22Rv1 (cell line): ENCODE data around the gene TP53BP2.
"Not testable (repeated sequence)": the region's sequence is repeated elsewhere in the genome, so short reads cannot be mapped to it uniquely, and the experiment has no call there.

Experiments
- H3K27ac ChIP-seq: fragments of 450-650 bp; 2 replicates; pipeline ENCODE4 v1.5.1; 2017
- ZFX ChIP-seq: fragments of 450-650 bp; IDR thresholded peaks from 2 replicates; pipeline ENCODE4 v1.6.1; 2017; ENCODE audit warnings: antibody characterized with exemption, borderline replicate concordance
- TF ChIP-seq, protein P1 (sequence below): fragments of 450-650 bp; IDR thresholded peaks from 2 replicates; pipeline ENCODE4 v1.5.1; 2017; ENCODE audit warnings: mild to moderate bottlenecking

Gene TP53BP2

DNA sequence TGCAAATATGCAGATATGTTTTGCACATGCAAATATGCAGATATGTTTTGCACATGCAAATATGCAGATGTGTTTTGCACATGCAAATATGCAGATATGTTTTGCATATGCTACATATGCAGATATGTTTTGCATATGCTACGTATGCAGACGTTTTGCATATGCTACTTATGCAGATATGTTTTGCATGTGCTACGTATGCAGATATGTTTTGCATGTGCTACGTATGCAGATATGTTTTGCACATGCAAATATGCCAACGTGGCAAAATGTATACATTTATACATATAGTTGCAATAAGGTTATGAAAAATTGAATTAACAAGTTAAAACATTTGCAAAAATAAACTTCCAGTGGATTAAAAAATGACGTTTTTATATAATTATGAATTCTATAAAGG lies 30.8 kb upstream of the TP53BP2 start:
- H3K27ac ChIP-seq: no peak overlapping the region
- TF ChIP-seq, protein P1, sequence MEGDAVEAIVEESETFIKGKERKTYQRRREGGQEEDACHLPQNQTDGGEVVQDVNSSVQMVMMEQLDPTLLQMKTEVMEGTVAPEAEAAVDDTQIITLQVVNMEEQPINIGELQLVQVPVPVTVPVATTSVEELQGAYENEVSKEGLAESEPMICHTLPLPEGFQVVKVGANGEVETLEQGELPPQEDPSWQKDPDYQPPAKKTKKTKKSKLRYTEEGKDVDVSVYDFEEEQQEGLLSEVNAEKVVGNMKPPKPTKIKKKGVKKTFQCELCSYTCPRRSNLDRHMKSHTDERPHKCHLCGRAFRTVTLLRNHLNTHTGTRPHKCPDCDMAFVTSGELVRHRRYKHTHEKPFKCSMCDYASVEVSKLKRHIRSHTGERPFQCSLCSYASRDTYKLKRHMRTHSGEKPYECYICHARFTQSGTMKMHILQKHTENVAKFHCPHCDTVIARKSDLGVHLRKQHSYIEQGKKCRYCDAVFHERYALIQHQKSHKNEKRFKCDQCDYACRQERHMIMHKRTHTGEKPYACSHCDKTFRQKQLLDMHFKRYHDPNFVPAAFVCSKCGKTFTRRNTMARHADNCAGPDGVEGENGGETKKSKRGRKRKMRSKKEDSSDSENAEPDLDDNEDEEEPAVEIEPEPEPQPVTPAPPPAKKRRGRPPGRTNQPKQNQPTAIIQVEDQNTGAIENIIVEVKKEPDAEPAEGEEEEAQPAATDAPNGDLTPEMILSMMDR: no peak
- no peak for TF ChIP-seq ZFX

DNA sequence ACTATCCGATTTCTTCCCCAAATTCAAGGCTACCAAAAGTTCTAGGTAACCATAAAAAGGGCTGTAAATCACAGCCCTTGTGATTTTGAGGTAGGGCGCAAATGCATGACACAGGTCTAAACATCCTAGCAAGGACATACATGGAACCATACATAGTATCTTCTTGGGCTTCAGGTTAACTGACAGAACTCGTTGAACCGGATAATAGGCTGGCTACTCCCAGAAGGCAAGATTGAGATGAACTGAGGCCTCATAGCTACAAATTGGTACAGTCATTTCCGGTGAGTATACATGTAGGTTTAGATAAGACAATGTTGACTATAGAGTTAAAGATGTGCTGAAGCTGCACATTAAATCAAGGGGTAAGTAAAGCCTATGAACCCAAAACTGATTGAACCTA lies 27.3 kb upstream of the TP53BP2 start:
- no peak overlapping the region for H3K27ac ChIP-seq
- TF ChIP-seq, protein P1: no peak
- no peak for TF ChIP-seq ZFX

GRCh38 chr1:223872308-223872901 lies 26.7 kb upstream of the TP53BP2 start:
- H3K27ac ChIP-seq: no peak overlapping the region
- no peak for TF ChIP-seq ZFX
- TF ChIP-seq, protein P1: no peak

DNA sequence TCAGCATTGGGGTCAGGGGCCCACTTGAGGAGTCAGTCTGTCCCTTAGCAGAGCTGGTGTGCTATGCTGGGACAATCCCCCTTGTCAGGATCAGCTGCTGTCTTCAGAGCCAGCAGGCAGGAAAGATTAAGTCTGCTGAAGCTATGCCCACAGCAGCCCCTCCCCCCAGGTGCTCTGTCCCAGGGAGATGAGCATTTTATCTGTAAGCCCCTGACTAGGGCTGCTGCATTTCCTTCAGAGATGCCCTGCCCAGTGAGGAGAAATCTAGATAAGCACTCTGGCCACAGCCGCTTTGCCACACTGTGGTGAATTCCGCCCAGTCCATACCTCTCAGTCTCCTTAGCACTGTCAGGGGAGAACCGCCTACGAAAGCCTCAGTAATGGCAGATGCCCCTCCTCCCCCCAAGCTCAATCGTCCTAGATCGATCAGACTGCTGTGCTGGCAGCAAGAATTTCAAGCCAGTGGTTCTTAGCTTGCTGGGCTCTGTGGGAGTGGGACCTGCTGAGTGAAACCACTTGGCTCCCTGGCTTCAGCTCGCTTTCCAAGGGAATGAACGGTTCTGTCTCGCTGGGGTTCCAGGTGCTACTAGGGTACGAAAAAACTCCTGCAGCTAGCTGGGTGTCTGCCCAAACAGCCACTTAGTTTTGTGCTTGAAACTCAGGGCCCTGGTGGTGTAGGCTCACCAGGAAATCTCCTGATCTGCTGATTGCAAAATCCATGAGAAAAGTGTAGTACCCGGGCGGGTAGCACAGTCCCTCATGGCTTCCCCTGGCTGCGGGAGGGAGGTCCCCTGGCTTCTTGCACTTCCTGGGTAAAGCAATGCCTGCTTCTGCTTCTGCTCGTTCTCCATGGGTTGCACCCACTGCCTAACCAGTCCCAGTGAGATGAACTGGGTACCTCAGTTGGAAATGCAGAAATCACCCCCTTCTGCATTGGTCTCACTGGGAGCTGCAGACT lies 25.1 kb upstream of the TP53BP2 start:
- no peak overlapping the region for H3K27ac ChIP-seq
- TF ChIP-seq, protein P1: no peak
- TF ChIP-seq ZFX: no peak

DNA sequence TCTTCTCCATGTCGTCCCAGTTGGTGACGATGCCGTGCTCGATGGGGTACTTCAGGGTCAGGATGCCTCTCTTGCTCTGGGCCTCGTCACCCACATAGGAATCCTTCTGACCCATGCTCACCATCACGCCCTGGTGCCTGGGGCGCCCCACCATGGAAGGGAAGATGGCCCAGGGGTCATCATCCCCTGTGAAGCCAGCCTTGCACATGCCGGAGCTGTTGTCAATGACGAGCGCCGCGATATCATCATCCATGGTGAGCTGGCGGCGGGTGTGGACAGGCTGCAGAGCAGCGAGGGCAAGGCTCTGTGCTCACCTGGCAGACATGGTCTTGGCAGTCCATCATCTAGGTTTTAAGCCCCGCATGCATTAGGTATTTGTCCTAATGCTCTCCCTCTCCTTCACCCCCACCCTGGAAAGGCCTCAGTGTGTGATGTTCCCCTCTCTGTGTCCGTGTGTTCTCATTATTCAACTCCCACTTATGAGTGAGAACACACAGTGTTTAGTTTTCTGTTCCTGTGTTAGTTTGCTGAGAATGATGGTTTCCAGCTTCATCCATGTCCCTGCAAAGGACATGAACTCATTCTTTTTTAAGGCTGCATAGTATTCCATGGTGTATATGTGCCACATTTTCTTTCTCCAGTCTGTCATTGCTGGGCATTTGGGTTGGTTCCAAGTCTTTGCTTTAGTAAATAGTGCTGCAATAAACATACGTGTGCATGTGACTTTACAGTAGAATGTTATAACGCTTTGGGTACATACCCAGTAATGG lies 19.0 kb upstream of the TP53BP2 start:
- H3K27ac ChIP-seq: not testable (repeated sequence)

- TF ChIP-seq ZFX: no peak
- TF ChIP-seq, protein P1: no peak
- no peak overlapping the region for H3K27ac ChIP-seq
Observed at GRCh38 chr1:223864084-223864483, 18.3 kb upstream of the TP53BP2 start.

DNA sequence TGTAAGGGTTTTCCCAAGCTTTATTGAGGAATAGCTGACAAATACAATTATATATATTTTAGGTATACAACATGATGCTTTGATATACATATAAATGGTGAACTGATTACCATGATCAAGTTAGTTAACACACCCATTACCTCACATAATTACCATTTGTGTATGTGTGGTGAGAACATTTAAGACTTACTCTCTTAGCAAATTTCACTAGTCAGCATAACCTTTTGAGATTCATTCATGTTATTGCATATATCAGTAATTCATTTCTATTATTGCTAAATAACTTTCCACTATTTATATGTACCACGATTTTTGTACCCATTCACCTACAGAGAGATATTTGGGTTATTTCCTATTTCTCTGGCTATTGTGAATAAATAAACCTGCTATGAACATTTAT lies 16.2 kb upstream of the TP53BP2 start:
- no peak for TF ChIP-seq ZFX
- TF ChIP-seq, protein P1: no peak
- H3K27ac ChIP-seq: no peak overlapping the region
